K562 treated with DMSO at 1 percent for 24 hours (cell line): ENCODE data around the gene MYORG. TPM values are rescaled to one million over a fixed set of nuclear protein-coding genes. Genes with fewer than 3 reads are reported as not detected.

ENCODE experiments used
- total RNA-seq: library from RNA; unstranded; fragments of 300-600 nt; gene quantifications from 2 replicates; pipeline ENCODE4 v1.2.3, GENCODE V29; 2022; ENCODE audit warnings: low read depth; ENCODE audit not compliant: insufficient read depth

The MYORG gene
- total RNA-seq = 3.3 and 3.8 TPM in 2 replicates

DNA sequence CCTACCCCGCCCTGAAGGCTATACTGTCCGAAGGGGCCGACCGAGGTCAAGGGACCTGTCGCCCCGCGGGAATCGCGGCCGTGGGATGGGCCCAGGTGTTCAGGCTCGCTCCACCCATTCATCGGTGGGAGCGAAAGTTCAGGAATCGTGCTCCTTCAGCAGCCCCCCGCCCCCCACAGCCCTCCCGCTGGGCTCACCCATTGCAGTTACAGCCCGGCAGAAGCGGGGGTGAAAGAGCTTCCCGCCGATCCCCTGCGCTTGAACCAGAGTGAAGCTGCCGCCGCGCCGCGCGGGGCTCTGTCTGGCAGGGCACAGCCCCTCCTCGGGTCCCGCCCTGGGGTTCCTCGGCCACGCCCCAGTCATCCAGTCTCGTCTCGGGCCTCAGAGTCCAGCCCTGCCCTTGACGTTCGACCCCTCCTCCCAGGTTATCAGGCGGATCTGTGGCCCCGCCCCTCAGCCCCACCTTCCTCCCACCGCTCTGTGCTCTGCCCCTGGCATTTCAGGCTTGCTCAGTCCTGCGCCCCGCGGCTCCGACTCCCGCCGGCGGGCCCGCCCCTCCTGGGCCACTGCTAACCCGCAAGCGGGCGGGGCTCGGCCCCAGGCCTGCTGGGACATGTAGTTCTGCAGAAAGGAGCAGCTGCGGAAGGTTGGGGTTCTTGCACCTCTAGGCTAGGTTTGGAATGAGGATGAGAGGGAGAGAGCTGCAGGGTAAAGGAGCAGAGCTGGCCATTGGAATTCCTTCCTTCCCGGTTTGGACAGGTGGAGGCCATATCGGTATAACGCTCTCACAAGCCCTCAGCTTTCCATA lies at the start of gene MYORG:
TSS of gene MYORG (minus strand) at position 303 of the 808 bp plus-strand sequence. CDS start 3,955 bp downstream, outside the sequence.

GRCh38 chr9:34328987-34329832 lies 47.5 kb downstream of the MYORG start, which contains the start of the genes KIF24 and NUDT2:
TSS of gene KIF24 (minus strand) at chr9:34329268. CDS start at chr9:34311346, 17,922 bp downstream.
TSS of gene NUDT2 (plus strand) at chr9:34329569. CDS start at chr9:34339040, 9,471 bp downstream.

Other genes with a start within 250 kb of the MYORG start
- 22.4 and 24.5 TPM in 2 replicates for gene UBAP1, start 197.9 kb downstream of the MYORG start, total RNA-seq
- 4.2 and 4.6 TPM in 2 replicates for gene KIF24, start 47.6 kb downstream of the MYORG start, total RNA-seq
- gene NUDT2, start 47.3 kb downstream of the MYORG start, total RNA-seq = 13.5 and 14.4 TPM in 2 replicates
- gene FAM219A, start 81.7 kb upstream of the MYORG start, total RNA-seq = 20.9 and 21.6 TPM in 2 replicates
- not detected in 2 replicates for gene DNAI1, start 81.9 kb upstream of the MYORG start, total RNA-seq
- not detected in 2 replicates for gene ENHO, start 146.1 kb upstream of the MYORG start, total RNA-seq
- 0.21 TPM in 1 of 2 replicates, not detected in the other for gene CNTFR, start 212.8 kb upstream of the MYORG start, total RNA-seq
- gene RPP25L, start 235.2 kb upstream of the MYORG start, total RNA-seq = 52.6 and 55.0 TPM in 2 replicates
- gene DCTN3, start 243.6 kb upstream of the MYORG start, total RNA-seq = 146 and 150 TPM in 2 replicates